Measurements from ENCODE around the gene SLC7A6OS.
A peak's percentile ranks its signal among the peaks of the same experiment; 100 is the strongest.

SLC7A6OS gene

DNA sequence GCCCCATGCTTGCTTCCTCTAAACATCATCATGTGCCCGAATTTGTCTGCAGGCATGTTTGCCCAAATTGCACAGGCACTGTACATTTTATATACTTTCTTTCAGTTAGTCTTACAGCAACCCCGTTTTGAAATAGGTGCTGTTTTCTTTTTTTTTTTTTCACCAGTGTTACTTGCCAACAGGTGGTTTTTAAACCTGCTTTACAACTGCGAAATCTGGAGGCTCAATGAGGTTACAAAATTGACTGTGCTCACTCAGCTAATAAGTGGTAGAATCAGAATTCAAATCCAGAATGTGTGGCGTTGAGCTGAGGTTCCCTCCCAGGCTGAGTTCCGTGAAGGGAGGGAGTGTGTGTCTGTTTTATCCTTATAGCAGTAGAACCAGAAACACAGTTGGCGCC is 59.8 kb downstream of the SLC7A6OS start:
- TF ChIP-seq CTCF (IDR thresholded peaks at IDR 0.05; ENCODE audit: low read length) (no peak), EZH2phosphoT487 (IDR thresholded peaks at IDR 0.05; ENCODE audit: low read length) (no peak), EZH2 (optimal IDR thresholded peaks at IDR 0.05; ENCODE audit: low read depth, low read length) (no peak)
- H4K20me1 ChIP-seq (ENCODE audit: insufficient read depth, low read length), result no peaks in the 10 kb centered on the region
- no peak overlapping the region; the same call in 1 of the 2 replicates for H3K4me3 ChIP-seq (ENCODE audit: low read length)
- peak overlapping the region; percentile 100 for H3K27ac ChIP-seq (ENCODE audit: low read length)
- peaks cover 46% of the 10 kb centered on the region for H3F3A ChIP-seq (ENCODE audit: insufficient read depth, low read length)
- peak overlapping the region; percentile 97 for H3K4me2 ChIP-seq (ENCODE audit: low read depth, low read length)
- H3K9ac ChIP-seq (ENCODE audit: low read length), result peak overlapping the region; percentile 92
- H3K79me2 ChIP-seq (ENCODE audit: low read length), result peaks cover 72% of the 10 kb centered on the region
- H3K4me1 ChIP-seq (ENCODE audit: low read length), result peaks cover 87% of the 10 kb centered on the region
- H3K9me2 ChIP-seq (replicated peaks; ENCODE audit: insufficient read depth, low read length), result no peaks in the 10 kb centered on the region
- H2AFZ ChIP-seq (ENCODE audit: low read length), result no peak overlapping the region
- peaks cover 5% of the 10 kb centered on the region for H3K36me3 ChIP-seq (replicated peaks; ENCODE audit: insufficient read depth, low read length)
- no peaks in the 10 kb centered on the region for H3K27me3 ChIP-seq (replicated peaks; ENCODE audit: insufficient read depth, low read length)
- peak; percentile 77 for DNase-seq
- H3K9me3 ChIP-seq (replicated peaks; ENCODE audit: insufficient read depth, low read length), result no peaks in the 10 kb centered on the region

- peaks cover 71% of the 10 kb centered on the region for H3K79me2 ChIP-seq (ENCODE audit: low read length)
- no peaks in the 10 kb centered on the region for H4K20me1 ChIP-seq (ENCODE audit: insufficient read depth, low read length)
- H3K4me2 ChIP-seq (ENCODE audit: low read depth, low read length), result 0 out of 2 replicates have a peak overlapping the region, but pooled peaks have one; percentile 1
- no peaks in the 10 kb centered on the region for H3K36me3 ChIP-seq (replicated peaks; ENCODE audit: insufficient read depth, low read length)
- H3K9me2 ChIP-seq (replicated peaks; ENCODE audit: insufficient read depth, low read length), result no peaks in the 10 kb centered on the region
- no peak overlapping the region; the same call in 1 of the 2 replicates for H3K9ac ChIP-seq (ENCODE audit: low read length)
- H3F3A ChIP-seq (ENCODE audit: insufficient read depth, low read length), result peaks cover 40% of the 10 kb centered on the region
- peaks cover 72% of the 10 kb centered on the region for H3K4me1 ChIP-seq (ENCODE audit: low read length)
- H2AFZ ChIP-seq (ENCODE audit: low read length), result no peak overlapping the region
- peak overlapping the region; percentile 100; the same call in 1 of the 2 replicates for H3K27ac ChIP-seq (ENCODE audit: low read length)
- H3K9me3 ChIP-seq (replicated peaks; ENCODE audit: insufficient read depth, low read length), result no peaks in the 10 kb centered on the region
- DNase-seq, result no peak
- no peaks in the 10 kb centered on the region for H3K27me3 ChIP-seq (replicated peaks; ENCODE audit: insufficient read depth, low read length)
- TF ChIP-seq CTCF (IDR thresholded peaks at IDR 0.05; ENCODE audit: low read length), result no peak
- TF ChIP-seq EZH2phosphoT487 (IDR thresholded peaks at IDR 0.05; ENCODE audit: low read length), result no peak
- TF ChIP-seq EZH2 (optimal IDR thresholded peaks at IDR 0.05; ENCODE audit: low read depth, low read length), result no peak
- H3K4me3 ChIP-seq (ENCODE audit: low read length), result no peak overlapping the region
Measured at GRCh38 chr16:68249371-68249770, 61.4 kb downstream of the SLC7A6OS start.

Measured in MM.1S (cell line).